Placental pericyte (primary cell): ENCODE results near the gene SLC10A3. TPM values are rescaled to one million over a fixed set of nuclear protein-coding genes. Genes with fewer than 3 reads are reported as not detected.

Source experiments
- small RNA-seq: library from RNA; depleted of rRNA; stranded (forward); fragments of <200 nt; gene quantifications from one replicate; pipeline ENCODE3, GENCODE V24; 2012; ENCODE audit warnings: low replicate concordance
- total RNA-seq: library from RNA; depleted of rRNA; stranded (reverse); fragments of >200 nt; gene quantifications from 2 replicates; pipeline ENCODE4 v1.2.3, GENCODE V29; 2012

Gene SLC10A3, protein sequence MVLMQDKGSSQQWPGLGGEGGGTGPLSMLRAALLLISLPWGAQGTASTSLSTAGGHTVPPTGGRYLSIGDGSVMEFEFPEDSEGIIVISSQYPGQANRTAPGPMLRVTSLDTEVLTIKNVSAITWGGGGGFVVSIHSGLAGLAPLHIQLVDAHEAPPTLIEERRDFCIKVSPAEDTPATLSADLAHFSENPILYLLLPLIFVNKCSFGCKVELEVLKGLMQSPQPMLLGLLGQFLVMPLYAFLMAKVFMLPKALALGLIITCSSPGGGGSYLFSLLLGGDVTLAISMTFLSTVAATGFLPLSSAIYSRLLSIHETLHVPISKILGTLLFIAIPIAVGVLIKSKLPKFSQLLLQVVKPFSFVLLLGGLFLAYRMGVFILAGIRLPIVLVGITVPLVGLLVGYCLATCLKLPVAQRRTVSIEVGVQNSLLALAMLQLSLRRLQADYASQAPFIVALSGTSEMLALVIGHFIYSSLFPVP
- 38.1 and 45.2 TPM in 2 replicates for total RNA-seq

DNA sequence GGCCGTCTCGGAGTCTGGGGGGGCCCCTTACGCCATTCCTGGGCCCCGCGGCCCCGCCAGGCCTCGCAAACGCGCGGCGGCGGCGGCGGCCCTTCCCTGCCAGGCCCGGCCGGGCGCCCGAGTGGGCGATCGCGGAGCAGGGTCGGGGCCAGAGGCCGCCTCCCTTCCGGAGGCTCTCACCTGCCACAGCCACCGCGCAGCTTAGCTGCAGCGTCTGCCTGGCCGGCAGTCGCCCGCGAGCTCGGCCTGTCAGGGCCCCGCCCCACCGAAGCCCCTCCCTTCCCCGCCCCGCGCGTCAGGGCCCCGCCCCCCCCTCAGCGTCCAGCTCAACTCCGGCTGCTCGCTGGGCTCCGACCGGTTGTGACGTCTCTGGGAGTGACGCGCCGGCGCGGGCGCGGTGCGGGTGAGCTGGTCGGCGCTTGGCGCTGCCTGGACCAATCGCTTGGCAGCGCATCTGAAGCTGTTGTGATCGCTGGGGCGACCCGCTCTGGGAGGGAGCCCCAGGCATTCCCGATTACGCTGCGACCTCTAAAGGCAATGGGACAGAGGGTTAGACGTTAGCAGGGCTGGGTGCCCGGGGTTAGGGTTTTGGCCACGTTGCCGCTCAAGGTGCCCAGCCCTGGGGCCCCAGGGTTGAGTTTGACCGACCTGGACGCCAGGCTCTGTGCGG, at the start of gene SLC10A3:
TSS of gene SLC10A3 (minus strand) at position 216 of the 670 bp plus-strand sequence. CDS start 1,689 bp downstream, outside the sequence.

DNA sequence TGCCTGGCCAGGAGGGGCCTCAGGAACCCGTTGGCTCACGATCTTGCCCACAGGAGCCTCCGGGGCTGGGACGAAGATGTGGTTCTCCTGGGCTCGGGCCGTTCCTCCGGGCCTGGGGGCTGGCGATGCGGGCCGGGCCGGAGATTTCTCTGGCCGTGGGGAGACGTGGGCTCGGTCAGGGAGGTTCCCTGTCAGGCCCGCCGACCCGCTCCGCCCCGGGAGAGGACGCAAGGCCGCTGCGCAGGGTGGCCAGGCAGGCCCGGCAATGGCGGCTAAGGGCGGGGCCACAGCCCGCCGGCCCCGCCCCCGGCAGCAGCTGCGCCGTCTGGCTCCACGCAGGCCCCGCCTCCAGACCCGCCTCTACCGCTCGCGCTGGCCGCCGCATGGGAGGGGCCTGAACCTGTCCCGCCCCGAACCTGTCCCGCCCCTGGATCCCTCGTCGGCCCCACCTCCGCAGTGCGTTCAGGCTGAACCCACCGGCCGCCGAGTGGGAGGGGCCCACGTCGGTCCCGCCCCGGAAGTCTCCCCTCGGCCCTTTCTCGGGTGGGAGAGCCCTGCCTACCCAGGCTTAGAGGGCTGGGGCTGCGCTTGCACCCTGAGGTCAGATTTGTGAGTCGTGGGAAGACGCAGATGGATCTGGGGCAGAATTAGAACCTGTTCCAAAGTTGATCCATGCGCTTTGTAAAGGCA, 25.7 kb upstream of the SLC10A3 start, which contains the start of gene FAM3A:
TSS of gene FAM3A (minus strand) at position 267 of the 690 bp plus-strand sequence. CDS start 460 bp downstream, outside the sequence.

DNA sequence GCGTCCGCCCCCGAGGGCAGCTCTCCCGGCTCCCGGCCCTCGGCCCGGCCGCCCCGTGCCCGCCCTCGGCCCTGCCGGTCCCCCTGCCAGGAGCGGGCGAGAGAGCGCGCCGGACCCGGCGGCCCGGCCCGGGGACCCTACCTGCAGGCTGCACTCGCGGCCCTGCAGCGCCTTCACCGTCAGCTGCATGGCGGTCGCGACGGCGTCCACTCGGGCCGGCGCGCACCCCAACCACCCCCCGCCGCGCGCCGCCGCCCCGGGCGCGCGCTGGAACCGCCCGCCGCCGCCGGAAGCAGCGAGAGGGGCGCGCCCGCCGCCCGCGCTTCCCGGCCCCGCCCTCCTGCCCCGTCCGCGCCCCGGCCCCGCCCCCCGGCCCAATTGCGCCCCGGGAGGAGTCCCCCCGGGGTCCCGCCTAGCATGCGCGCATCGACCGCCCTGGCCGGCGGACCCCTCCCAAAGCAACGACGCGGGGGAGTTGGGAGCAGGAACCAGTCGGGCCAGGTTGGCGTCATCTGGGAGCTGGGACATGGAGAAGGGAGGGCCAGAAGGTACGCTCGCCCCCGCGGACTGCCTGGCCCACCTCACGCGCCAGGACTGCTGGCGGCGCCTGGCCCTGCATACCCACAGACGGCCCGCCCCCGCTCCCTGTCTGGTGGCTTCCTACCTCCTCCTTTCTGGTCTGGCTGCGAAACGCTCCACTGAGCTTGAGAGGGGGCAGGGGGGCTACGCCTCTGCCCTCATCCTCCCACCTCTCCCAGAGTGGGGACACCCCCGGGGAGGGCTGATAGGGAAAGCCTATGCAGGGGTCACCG, 3.8 kb downstream of the SLC10A3 start, which contains the start of gene UBL4A:
TSS of gene UBL4A (minus strand) at position 220 of the 812 bp plus-strand sequence. CDS start at position 189, 31 bp downstream.

DNA sequence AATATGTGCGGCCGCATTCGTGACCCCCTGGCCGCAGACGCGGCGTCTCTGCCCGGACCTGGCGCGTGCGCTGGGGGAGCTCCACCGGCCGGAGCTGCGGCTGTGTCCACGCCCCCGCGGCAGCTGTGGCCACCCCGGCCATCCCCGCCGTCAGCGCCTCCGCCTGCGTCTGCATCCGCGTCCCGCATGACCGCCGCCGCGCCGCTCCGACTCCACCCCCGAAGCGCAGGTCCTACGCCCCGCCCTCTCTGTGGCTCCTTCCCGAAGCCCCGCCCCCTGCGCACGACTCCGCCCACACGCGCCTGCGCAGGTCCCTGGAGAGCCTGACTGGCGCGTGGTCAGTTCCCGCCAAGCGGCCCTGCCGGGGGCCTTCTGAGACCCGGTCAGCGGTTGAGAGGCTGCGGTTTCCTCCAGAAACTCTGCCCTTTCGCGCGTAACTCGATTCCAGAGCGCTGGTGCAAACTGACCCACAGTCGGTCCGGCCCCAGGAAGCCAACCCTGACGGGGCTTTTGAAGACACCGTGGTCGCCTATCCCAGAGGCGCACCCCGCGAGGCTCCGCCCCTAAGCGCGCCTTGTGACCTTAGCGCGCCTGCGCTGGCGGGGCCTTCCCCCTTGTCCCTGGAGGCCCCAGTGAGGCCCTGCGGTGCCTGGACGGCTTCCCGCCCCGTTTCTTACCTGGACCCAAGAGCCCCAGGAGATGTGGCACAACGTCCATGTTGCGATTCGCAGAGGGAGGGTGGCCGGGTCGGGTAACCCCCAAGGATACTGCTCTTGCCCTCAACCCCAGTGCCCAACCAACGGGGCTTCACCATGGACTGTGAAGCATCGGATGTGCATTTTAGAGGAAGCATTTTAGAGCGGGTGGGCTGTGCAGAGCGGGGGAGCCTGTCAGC, 11.5 kb downstream of the SLC10A3 start, which contains the start of gene LAGE3:
TSS of gene LAGE3 (minus strand) at position 554 of the 895 bp plus-strand sequence. CDS start at position 188, 366 bp downstream.

DNA sequence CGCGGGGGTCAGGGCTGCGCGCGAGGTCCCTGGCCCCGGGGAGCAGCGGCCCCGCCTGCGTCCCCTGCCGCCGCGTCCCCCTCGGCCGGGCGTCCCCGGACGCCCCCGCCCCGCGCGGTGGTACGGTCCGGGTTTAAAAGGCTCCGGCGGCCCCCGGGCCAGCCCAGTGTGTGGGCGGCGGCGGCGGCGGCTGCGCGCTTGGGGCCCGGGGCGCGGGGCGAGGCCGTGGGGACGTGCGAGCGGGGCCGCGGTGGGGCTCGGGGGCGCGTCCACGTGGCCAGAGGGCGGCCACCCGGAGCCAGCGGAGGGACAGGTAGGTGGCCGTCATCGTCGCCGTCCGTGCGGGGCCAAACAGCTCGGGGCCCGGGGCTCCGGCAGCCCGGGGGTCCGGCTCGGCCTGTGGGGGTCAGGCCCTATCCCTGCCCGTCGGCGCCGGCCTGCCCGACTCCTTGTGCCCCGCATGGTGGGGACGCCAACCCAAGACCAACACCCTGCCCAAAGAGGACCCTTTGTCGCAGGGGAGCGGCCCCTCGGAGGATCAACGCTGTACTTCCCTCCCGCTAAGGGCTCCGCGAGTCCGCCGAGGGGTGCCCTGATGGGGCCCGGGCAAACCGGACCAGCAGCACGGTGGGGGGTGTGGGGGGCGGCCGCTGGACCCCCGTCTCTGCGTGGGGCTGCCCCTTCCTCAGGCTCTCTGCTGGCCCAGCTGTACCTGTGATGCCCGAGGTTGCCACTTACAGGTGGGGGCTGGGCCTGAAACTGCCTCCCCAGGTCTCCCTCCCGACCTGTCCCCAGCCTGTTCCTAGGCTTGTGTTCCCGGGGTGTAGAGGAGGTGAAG, 32.1 kb downstream of the SLC10A3 start, which contains the start of gene PLXNA3:
TSS of gene PLXNA3 (plus strand) at position 166 of the 838 bp plus-strand sequence. CDS start 1,903 bp downstream, outside the sequence.

DNA sequence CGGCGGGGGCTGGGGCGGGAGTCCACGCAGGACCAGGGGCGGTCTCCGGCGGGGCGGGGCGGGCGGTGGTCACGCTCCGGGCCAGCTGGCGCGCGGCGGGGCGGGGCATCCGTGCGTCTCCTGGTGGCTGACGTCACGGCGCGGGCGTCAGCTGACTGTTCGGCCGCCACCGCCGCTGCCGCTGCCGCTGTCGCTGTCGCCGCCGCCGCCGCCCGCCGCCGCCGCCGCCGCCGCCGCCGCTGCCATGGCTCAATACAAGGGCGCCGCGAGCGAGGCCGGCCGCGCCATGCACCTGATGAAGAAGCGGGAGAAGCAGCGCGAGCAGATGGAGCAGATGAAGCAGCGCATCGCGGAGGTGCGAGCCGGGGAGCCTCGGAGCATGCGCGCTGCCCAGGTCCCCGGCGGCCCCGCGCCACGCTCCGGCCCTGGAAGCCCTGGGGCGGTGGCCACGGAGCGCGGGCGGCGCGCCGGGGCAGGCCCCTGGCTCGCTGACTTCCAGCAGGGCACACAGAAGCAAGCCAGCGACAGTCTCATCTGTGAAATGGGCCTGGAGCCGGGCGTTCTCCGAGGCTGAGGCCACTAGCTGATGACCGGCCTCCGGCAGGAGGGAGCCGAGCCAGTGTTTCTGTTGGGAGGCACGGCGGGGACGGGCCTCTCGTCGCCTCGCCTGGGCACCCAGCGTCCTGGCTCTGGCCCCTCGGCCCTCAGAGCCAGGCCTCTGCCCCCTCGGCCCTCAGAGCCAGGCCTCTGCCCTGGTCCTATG, 46.3 kb downstream of the SLC10A3 start, which contains the start of gene FAM50A:
TSS of gene FAM50A (plus strand) at position 150 of the 763 bp plus-strand sequence. CDS start at position 245, 95 bp downstream.

Small RNAs within 50 kb of the gene (small RNA-seq; reads per million reads assigned to genes)
- gene MIR6858 (not detected), gene RN7SL697P (not detected)

Other genes with a start within 250 kb of the SLC10A3 start
- gene OPN1MW3, start 233.0 kb downstream of the SLC10A3 start, total RNA-seq, result not detected in 2 replicates
- not detected in 2 replicates for gene TEX28, start 195.5 kb downstream of the SLC10A3 start, total RNA-seq
- not detected in 2 replicates for gene TKTL1, start 194.8 kb downstream of the SLC10A3 start, total RNA-seq
- gene FLNA, start 116.0 kb downstream of the SLC10A3 start, total RNA-seq, result 2,184 and 2,759 TPM in 2 replicates
- gene EMD, start 111.3 kb downstream of the SLC10A3 start, total RNA-seq, result 37.9 and 39.5 TPM in 2 replicates
- 1,465 and 3,108 TPM in 2 replicates for gene RPL10, start 92.3 kb downstream of the SLC10A3 start, total RNA-seq
- 59.4 and 61.3 TPM in 2 replicates for gene DNASE1L1, start 81.4 kb downstream of the SLC10A3 start, total RNA-seq
- gene TAFAZZIN, start 79.1 kb downstream of the SLC10A3 start, total RNA-seq, result 22.8 and 30.0 TPM in 2 replicates
- 55.3 and 151 TPM in 2 replicates for gene ATP6AP1, start 62.0 kb downstream of the SLC10A3 start, total RNA-seq
- 167 and 170 TPM in 2 replicates for gene GDI1, start 53.5 kb downstream of the SLC10A3 start, total RNA-seq
- 40.2 and 106 TPM in 2 replicates for gene FAM50A, start 46.5 kb downstream of the SLC10A3 start, total RNA-seq
- gene PLXNA3, start 32.3 kb downstream of the SLC10A3 start, total RNA-seq, result 21.2 and 25.8 TPM in 2 replicates
- gene LAGE3, start 11.3 kb downstream of the SLC10A3 start, total RNA-seq, result 15.7 and 20.4 TPM in 2 replicates
- gene UBL4A, start 4.0 kb downstream of the SLC10A3 start, total RNA-seq, result 33.0 and 51.5 TPM in 2 replicates
- gene FAM3A, start 25.6 kb upstream of the SLC10A3 start, total RNA-seq, result 24.5 and 45.1 TPM in 2 replicates
- 90.6 and 152 TPM in 2 replicates for gene G6PD, start 56.2 kb upstream of the SLC10A3 start, total RNA-seq
- gene IKBKG, start 57.0 kb upstream of the SLC10A3 start, total RNA-seq, result 20.1 and 24.8 TPM in 2 replicates
- gene CTAG1A, start 94.5 kb upstream of the SLC10A3 start, total RNA-seq, result not detected in 2 replicates
- gene CTAG1B, start 128.7 kb upstream of the SLC10A3 start, total RNA-seq, result not detected in 2 replicates
- gene CTAG2, start 162.9 kb upstream of the SLC10A3 start, total RNA-seq, result 0.22 TPM in 1 of 2 replicates, not detected in the other